Bronchial epithelial cell (primary cell): ENCODE data around the gene SLC66A2. TPM values are rescaled to one million over a fixed set of nuclear protein-coding genes. Genes with fewer than 3 reads are reported as not detected.
A peak's percentile ranks its signal among the peaks of the same experiment; 100 is the strongest.

ENCODE experiments used
- DNase-seq: peaks from one replicate; pipeline ENCODE4 v3.0.0-alpha.2; 2010; ENCODE audit warnings: low read depth
- FAIRE-seq: peaks from 2 replicates; lab custom pipeline; 2011; peaks lifted over from hg19 to GRCh38; lab: Jason Lieb, UNC
- H3K27me3 ChIP-seq: 2 replicates; pipeline ENCODE4 v1.5.1; 2011; ENCODE audit warnings: low read length; ENCODE audit not compliant: control insufficient read depth, insufficient read depth
- H3K36me3 ChIP-seq: 2 replicates; pipeline ENCODE4 v1.5.1; 2011; ENCODE audit warnings: low read length; ENCODE audit not compliant: control insufficient read depth, insufficient read depth
- H3K4me3 ChIP-seq: 2 replicates; pipeline ENCODE4 v1.5.1; 2011; ENCODE audit warnings: mild to moderate bottlenecking, low read depth, low read length, control low read depth
- CTCF ChIP-seq: IDR thresholded peaks from 2 replicates; pipeline ENCODE4 v1.5.1; 2011; ENCODE audit warnings: mild to moderate bottlenecking, moderate library complexity, low read length, control low read depth, inconsistent platforms; ENCODE audit not compliant: insufficient read depth, severe bottlenecking
- total RNA-seq: library from RNA; depleted of rRNA; stranded (reverse); fragments of >200 nt; gene quantifications from 2 replicates; pipeline ENCODE4 v1.2.1, GENCODE V29; 2014

Gene SLC66A2
- total RNA-seq, 1 donor from 2014 or later, result 60.6 TPM

GRCh38 chr18:79911344-79912270 lies 39.8 kb downstream of the SLC66A2 start:
- no peak overlapping the region for H3K4me3 ChIP-seq
- TF ChIP-seq CTCF, result no peak
- FAIRE-seq (no peak), DNase-seq (no peak)
- H3K27me3 ChIP-seq, result no peaks in the 10 kb centered on the region
- H3K36me3 ChIP-seq, result peaks cover 10% of the 10 kb centered on the region

GRCh38 chr18:79910563-79911343 lies 40.7 kb downstream of the SLC66A2 start:
- Histone ChIP-seq H3K27me3 (no peaks in the 10 kb centered on the region), H3K36me3 (peaks cover 9% of the 10 kb centered on the region), H3K4me3 (no peak overlapping the region)
- TF ChIP-seq CTCF, result no peak
- no peak for FAIRE-seq
- DNase-seq, result no peak

- Histone ChIP-seq H3K27me3 (no peaks in the 10 kb centered on the region), H3K36me3 (peaks cover 6% of the 10 kb centered on the region), H3K4me3 (no peak overlapping the region)
- DNase-seq (no peak), FAIRE-seq (no peak)
- no peak for TF ChIP-seq CTCF
These were observed 44.7 kb downstream of the SLC66A2 start for GRCh38 chr18:79906706-79907105.

- no peak for TF ChIP-seq CTCF
- DNase-seq, result no peak
- Histone ChIP-seq H3K4me3 (no peak overlapping the region), H3K36me3 (peaks cover 4% of the 10 kb centered on the region), H3K27me3 (no peaks in the 10 kb centered on the region)
- FAIRE-seq, result no peak
These were observed 45.5 kb downstream of the SLC66A2 start for GRCh38 chr18:79905993-79906392.

GRCh38 chr18:79905389-79905911 lies 46.0 kb downstream of the SLC66A2 start:
- no peak for TF ChIP-seq CTCF
- FAIRE-seq, result no peak
- Histone ChIP-seq H3K4me3 (no peak overlapping the region), H3K27me3 (no peaks in the 10 kb centered on the region), H3K36me3 (peaks cover 4% of the 10 kb centered on the region)
- peak; percentile 22 for DNase-seq
